ENCODE data around the gene ELMO3.
A peak's percentile ranks its signal among the peaks of the same experiment; 100 is the strongest.

DNA sequence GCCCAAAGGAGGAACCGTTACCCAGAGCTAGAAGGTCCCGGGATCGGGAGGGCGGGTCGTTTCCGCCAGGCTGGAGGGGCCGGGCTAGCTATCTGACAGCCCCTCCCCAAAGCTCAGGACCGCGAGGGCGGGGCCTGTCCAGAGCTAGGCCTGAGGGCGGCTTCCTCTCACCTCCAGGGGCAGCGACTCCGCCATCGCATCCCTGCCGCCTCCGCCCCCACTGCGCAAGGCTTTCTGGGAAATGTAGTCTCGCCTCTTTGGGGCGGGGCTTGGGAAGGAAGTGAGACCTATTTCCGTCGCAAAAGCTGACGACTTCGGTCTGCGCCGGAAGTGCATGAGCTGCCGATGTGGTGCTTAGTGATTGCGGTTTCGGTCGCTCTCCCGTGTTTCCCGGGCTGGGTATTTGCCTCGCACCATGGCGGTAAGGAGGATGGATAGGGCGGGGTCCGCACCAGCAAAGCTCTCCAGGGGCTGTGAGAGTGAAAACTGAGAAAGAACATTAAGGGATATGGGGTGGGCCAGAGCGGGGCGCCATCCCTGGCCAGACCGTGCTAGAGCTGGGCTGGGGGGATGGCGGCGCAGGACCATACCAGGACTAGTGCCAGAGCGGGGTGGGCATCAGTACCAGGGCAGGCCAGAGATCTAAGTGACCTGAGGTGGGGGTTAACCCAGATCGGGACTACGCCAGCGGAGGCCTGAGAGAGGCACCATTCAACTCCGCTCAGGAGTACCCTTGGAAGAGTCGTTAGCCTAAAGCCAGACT, 28.1 kb downstream of the ELMO3 start, which contains the start of gene TMEM208:
- TF ChIP-seq POLR2AphosphoS5 (IDR thresholded peaks at IDR 0.05; ENCODE audit: low read depth): peak; percentile 93
- TF ChIP-seq, protein P1, sequence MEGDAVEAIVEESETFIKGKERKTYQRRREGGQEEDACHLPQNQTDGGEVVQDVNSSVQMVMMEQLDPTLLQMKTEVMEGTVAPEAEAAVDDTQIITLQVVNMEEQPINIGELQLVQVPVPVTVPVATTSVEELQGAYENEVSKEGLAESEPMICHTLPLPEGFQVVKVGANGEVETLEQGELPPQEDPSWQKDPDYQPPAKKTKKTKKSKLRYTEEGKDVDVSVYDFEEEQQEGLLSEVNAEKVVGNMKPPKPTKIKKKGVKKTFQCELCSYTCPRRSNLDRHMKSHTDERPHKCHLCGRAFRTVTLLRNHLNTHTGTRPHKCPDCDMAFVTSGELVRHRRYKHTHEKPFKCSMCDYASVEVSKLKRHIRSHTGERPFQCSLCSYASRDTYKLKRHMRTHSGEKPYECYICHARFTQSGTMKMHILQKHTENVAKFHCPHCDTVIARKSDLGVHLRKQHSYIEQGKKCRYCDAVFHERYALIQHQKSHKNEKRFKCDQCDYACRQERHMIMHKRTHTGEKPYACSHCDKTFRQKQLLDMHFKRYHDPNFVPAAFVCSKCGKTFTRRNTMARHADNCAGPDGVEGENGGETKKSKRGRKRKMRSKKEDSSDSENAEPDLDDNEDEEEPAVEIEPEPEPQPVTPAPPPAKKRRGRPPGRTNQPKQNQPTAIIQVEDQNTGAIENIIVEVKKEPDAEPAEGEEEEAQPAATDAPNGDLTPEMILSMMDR (IDR thresholded peaks at IDR 0.05; ENCODE audit: insufficient read depth, low read length): no peak
- TF ChIP-seq GABPA (IDR thresholded peaks at IDR 0.05; ENCODE audit: low read depth): peak; percentile 100
- TF ChIP-seq, protein P2, sequence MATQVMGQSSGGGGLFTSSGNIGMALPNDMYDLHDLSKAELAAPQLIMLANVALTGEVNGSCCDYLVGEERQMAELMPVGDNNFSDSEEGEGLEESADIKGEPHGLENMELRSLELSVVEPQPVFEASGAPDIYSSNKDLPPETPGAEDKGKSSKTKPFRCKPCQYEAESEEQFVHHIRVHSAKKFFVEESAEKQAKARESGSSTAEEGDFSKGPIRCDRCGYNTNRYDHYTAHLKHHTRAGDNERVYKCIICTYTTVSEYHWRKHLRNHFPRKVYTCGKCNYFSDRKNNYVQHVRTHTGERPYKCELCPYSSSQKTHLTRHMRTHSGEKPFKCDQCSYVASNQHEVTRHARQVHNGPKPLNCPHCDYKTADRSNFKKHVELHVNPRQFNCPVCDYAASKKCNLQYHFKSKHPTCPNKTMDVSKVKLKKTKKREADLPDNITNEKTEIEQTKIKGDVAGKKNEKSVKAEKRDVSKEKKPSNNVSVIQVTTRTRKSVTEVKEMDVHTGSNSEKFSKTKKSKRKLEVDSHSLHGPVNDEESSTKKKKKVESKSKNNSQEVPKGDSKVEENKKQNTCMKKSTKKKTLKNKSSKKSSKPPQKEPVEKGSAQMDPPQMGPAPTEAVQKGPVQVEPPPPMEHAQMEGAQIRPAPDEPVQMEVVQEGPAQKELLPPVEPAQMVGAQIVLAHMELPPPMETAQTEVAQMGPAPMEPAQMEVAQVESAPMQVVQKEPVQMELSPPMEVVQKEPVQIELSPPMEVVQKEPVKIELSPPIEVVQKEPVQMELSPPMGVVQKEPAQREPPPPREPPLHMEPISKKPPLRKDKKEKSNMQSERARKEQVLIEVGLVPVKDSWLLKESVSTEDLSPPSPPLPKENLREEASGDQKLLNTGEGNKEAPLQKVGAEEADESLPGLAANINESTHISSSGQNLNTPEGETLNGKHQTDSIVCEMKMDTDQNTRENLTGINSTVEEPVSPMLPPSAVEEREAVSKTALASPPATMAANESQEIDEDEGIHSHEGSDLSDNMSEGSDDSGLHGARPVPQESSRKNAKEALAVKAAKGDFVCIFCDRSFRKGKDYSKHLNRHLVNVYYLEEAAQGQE (IDR thresholded peaks at IDR 0.05; ENCODE audit: insufficient replicate concordance, low read depth): peak; percentile 35

Measured in HL-60 (cell line).